Stimulated activated CD8-positive, alpha-beta memory T cell treated with anti-CD3 and anti-CD28 coated beads, Interleukin-2, amount 100 ng/mL, for 1 hour (primary cell): ENCODE measurements around the gene EXOSC7.
"Not testable (repeated sequence)": the region's sequence is repeated elsewhere in the genome, so short reads cannot be mapped to it uniquely, and the experiment has no call there.

Experiments
- DNase-seq, 2 donors: peaks; one replicate each; pipeline ENCODE4 v3.0.0-alpha.2; 2020; ENCODE audit warnings: low read depth in 2 of 2

Gene EXOSC7

GRCh38 chr3:45023675-45024074 is 47.6 kb downstream of the EXOSC7 start:
- DNase-seq, result no peak

GRCh38 chr3:45024542-45025255 is 48.7 kb downstream of the EXOSC7 start:
- DNase-seq, result no peak

- no peak for DNase-seq
These were observed 50.0 kb downstream of the EXOSC7 start, which contains the start of gene CLEC3B for GRCh38 chr3:45026038-45026437. CLEC3B (plus strand) TSS chr3:45026303; CDS start chr3:45026363, 60 bp downstream.

GRCh38 chr3:45026957-45027356 is 50.9 kb downstream of the EXOSC7 start:
- no peak for DNase-seq

GRCh38 chr3:45027441-45027840 is 51.4 kb downstream of the EXOSC7 start:
- no peak for DNase-seq

GRCh38 chr3:45029216-45029615 is 53.2 kb downstream of the EXOSC7 start:
- DNase-seq, result no peak

- no peak for DNase-seq
These were observed 53.6 kb downstream of the EXOSC7 start for GRCh38 chr3:45029661-45030060.

GRCh38 chr3:45031531-45031930 is 55.5 kb downstream of the EXOSC7 start:
- no peak for DNase-seq

- no peak for DNase-seq
These were observed 56.1 kb downstream of the EXOSC7 start for GRCh38 chr3:45032113-45032512.

GRCh38 chr3:45033791-45034190 is 57.7 kb downstream of the EXOSC7 start:
- no peak for DNase-seq

GRCh38 chr3:45034612-45035252 is 58.7 kb downstream of the EXOSC7 start:
- DNase-seq, result no peak

- DNase-seq, result no peak
These were observed 59.6 kb downstream of the EXOSC7 start for GRCh38 chr3:45035441-45036301.

- DNase-seq, result peak; percentile 77 to 80
These were observed 61.8 kb downstream of the EXOSC7 start for GRCh38 chr3:45037720-45038455.

GRCh38 chr3:45041666-45042065 is 65.6 kb downstream of the EXOSC7 start:
- DNase-seq, result no peak

GRCh38 chr3:45042162-45042561 is 66.1 kb downstream of the EXOSC7 start:
- no peak for DNase-seq

- DNase-seq, result no peak
These were observed 67.8 kb downstream of the EXOSC7 start for GRCh38 chr3:45043728-45044299.

- DNase-seq, result no peak
These were observed 72.2 kb downstream of the EXOSC7 start for GRCh38 chr3:45048244-45048643.

- DNase-seq, result no peak
These were observed 73.8 kb downstream of the EXOSC7 start for GRCh38 chr3:45049807-45050206.

- no peak for DNase-seq
These were observed 75.6 kb downstream of the EXOSC7 start for GRCh38 chr3:45051685-45052084.

- not testable (repeated sequence) for DNase-seq
These were observed 77.8 kb downstream of the EXOSC7 start for GRCh38 chr3:45053805-45054195.

GRCh38 chr3:45054196-45054857 is 78.3 kb downstream of the EXOSC7 start:
- no peak for DNase-seq
